GM18517 (cell line): ENCODE measurements around the gene ZNF622.
"Not testable (repeated sequence)": the region's sequence is repeated elsewhere in the genome, so short reads cannot be mapped to it uniquely, and the experiment has no call there.

Experiments used
- ATAC-seq: cut with Tn5 transposase; IDR thresholded peaks from one replicate; pipeline ENCODE4 v1.9.1; 2021; ENCODE audit warnings: mild to moderate bottlenecking, moderate library complexity; ENCODE audit not compliant: unreplicated experiment

ZNF622 gene

DNA sequence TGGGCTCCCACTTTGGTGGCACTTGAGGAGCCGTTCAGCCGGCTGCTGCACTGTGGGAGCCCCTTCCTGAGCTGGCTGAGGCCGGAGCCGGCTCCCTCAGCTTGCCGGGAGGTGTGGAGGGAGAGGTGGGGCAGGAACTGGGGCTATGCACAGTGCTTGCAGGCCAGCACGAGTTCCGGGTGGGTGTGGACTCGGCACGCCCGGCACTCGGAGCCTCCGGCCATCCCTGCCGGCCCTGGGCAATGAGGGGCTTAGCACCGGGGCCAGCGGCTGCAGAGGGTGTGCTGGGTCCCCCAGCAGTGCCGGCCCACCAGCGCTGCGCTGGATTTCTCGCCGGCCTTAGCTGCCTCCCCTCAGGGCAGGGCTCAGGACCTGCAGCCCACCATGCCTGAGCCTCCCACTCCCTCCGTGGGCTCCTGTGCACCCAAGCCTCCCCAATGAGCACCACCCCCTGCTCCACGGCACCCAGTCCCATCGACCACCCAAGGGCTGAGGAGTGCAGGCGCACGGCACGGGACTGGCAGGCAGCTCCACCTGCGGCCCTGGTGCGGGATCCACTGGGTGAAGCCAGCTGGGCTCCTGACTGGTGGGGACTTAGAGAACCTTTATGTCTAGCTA is 29.4 kb downstream of the ZNF622 start:
- ATAC-seq, result not testable (repeated sequence)

DNA sequence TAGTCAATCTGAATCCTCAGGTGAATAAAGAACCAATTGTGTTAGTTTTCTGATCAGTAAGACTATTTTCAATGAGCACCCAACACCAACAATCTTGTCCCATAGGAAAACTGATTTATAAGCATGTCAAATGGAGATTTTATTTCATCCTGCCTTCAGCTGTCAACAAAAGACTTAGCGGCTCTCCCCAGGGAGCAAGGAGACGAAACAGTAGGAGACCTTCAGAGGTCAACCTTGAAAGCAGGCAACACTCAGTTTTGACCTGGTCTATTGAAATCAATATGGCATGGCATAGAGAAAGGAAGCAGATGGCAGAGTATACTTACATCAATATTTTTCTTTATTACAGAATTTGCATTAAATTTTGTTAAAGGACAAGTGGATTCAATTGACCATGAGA is 34.1 kb downstream of the ZNF622 start:
- no peak for ATAC-seq

GRCh38 chr5:16430349-16431089 is 35.1 kb downstream of the ZNF622 start:
- ATAC-seq, result no peak

GRCh38 chr5:16428359-16428758 is 37.2 kb downstream of the ZNF622 start:
- no peak for ATAC-seq

DNA sequence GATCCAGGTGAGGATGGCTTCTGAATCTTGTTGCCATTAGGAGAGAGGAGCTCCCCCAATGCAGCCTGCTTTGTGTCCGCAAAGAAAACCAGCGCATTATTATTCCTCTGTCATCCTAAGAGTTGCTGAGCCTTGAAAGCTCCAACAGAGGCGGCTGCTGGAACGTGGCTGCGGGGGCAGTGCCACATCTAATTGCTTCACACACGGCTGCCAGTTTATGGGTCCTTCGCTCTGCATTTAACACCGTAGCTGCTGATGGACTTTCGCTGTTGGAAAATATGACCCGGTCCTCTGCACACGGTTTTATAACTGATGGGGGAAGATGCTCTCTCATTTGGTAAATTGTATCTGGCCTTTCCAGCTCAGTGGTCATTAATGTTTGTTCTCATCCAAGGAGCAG is 38.0 kb downstream of the ZNF622 start:
- no peak for ATAC-seq

GRCh38 chr5:16418471-16418922 is 47.1 kb downstream of the ZNF622 start:
- ATAC-seq, result no peak

GRCh38 chr5:16417398-16418074 is 48.1 kb downstream of the ZNF622 start:
- no peak for ATAC-seq

DNA sequence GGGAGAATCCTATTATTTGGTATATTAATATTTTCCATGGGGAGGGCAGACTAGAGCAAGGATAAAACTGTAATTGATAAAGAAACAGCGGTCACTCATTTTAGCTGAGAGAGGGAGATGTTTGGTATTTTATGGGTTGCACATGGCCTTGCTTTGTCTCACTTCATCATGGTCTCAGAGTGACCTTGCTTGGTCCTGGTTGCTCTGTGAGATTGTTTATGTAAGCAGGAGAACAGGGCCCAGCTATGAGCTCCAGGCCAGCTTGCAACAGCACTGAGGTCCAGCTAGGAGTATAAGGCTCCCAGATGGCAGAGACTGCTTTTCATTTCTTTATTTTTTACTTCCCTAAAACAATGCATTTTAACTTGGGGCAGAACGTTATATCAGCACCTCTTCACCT is 50.7 kb downstream of the ZNF622 start:
- ATAC-seq, result no peak

DNA sequence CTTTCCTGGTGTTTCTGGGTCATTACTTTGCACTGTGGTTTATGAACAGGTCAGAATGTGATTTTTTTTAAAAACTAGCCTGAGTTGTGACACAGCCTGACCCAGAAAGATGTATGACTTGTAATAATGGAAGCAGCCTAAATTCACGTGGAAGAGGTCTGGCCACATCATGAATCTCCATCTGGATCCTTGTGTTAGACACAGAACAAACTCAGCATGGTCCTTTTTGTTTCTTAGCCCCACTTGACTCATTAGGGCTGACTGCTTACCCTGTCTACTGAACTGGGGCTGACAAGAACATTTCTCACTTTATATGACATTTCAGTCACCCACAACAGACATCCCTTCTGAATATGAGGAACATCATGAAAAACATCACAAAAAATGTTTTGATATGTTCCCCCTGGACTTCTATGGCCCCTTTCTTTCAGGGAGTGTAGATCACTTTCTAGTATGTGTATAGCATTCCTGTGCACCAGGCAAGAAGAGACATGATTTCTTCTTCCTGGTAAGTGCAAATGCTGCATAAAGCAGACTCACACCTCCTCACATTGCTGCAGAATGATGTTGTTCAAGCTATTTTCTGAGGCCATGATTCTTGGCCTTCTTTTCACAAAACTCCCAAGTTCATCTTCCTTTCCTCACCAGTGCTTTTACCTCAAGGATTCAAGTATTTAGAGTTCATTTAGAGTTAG is 52.3 kb downstream of the ZNF622 start:
- no peak for ATAC-seq

- ATAC-seq, result no peak
These were observed 53.0 kb downstream of the ZNF622 start for GRCh38 chr5:16412556-16412955.

DNA sequence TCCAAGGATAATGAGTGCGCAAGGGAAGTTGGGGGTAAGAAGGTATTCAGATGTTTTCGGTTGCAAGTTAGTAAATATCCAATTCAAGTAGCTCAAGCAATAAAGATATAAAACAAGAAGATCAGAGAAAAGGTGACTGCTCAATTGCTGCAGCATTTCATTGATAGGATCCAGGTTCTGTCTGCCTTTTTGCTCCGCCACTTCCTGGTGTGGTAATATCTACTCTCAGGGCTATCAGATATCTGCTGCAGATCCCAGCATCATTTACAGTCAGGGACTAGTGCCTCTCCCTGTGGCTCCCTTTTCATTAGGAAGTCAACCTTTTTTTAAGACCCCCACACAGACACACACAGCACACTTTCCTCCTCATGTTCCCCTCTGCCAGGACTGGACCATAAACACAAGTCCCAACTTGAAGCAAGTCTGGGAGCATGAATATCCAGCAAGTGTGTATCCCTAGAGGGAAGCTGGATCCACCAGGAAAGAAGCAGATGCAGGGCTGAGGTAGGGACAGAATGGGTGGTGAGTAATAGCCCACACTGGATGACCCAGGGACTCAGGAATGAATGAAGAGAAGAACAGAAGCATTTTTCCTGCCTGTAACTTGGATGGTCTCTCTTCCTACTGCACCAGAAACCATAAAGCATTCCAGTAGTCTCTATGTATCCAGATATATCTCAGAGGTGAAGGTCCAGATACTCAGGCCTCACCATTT is 53.7 kb downstream of the ZNF622 start:
- ATAC-seq, result no peak

DNA sequence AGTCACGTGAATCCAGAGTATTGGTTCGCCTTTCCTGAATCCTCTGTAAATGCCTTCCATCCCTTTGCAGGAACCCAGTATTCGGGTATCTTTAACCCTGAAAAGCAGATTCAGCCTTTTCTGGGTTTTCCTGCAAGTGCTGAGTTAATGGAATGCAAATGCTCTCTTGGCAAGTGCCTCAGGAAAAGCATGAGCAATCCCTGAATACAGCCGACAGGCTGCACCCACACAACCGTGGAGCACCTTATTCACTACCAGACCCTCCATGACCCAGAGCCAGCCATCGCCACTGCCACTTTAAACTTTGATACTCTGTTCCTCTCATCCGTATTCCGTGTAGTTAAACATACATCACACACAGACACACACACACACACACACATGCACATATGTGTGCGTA is 54.4 kb downstream of the ZNF622 start:
- no peak for ATAC-seq

- ATAC-seq, result no peak
These were observed 55.3 kb downstream of the ZNF622 start for GRCh38 chr5:16410338-16410737.

DNA sequence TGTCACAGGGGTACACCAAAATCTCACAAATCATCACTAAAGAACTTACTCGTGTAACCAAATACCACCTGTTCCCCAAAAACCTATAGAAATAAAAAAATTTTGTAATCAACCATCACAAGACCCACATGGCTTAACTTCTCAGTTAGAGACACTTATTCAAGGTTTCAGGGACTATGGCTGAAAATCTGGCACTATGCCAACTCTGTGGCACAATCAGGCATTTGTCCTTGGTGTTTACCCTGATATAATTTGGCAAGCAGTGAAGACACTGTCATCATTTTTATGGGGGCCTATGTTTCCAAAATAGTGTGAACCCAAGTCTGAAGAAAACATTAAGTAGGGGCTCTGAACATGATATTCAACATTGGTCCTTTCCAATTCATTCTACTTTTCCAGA is 59.0 kb downstream of the ZNF622 start:
- ATAC-seq, result no peak

GRCh38 chr5:16406023-16406422 is 59.6 kb downstream of the ZNF622 start:
- ATAC-seq, result no peak
